ENCODE data around the gene SURF4. TPM values are rescaled to one million over a fixed set of nuclear protein-coding genes. Genes with fewer than 3 reads are reported as not detected.
"Not testable (repeated sequence)": the region's sequence is repeated elsewhere in the genome, so short reads cannot be mapped to it uniquely, and the experiment has no call there.

The SURF4 gene
- total and polyA plus RNA-seq, 2 of the 13 experiments (the other 11 are each of a cell fraction or from before 2014, with no cell fraction given) = 220 to 265 TPM

GRCh38 chr9:133334888-133335287 is 41.0 kb downstream of the SURF4 start:
- in situ Hi-C loops (cut with HindIII; ENCODE audit: extremely low pct_ligation_motif_present, low pct_unique_long_range_greater_than_20kb) = loop anchor here (5.0 kb wide), 1 partner anchor 148 kb away; no protein-coding TSS in a partner anchor
- peaks cover 18 to 45% of the 10 kb centered on the region in 2 experiments; a peak in 4 of 5 replicates for H3K36me3 ChIP-seq (replicated peaks in 1 of 2; ENCODE audit: control insufficient read depth in 1 of 2, insufficient read depth in 2 of 2, low read length in 2 of 2)

GRCh38 chr9:133334161-133334560 is 41.7 kb downstream of the SURF4 start:
- peaks cover 18 to 41% of the 10 kb centered on the region in 2 experiments; a peak in 4 of 5 replicates for H3K36me3 ChIP-seq (replicated peaks in 1 of 2; ENCODE audit: control insufficient read depth in 1 of 2, insufficient read depth in 2 of 2, low read length in 2 of 2)
- H2AFZ ChIP-seq (ENCODE audit: low read length) = no peak overlapping the region
- peaks cover 22% of the 10 kb centered on the region for H3K4me1 ChIP-seq (ENCODE audit: insufficient read depth, low read length)
- FAIRE-seq (no peak), ATAC-seq (no peak), DNase-seq (ENCODE audit: low spot score) (no peak)
- ChIA-PET POLR2A (interaction anchor here (0.7 kb wide), 1 partner anchor 1060 kb away, joined by 3 read pairs; no protein-coding TSS in a partner anchor), CTCF (ENCODE audit: low intra/inter-chr PET ratio, low total read pairs) (no interaction called here)
- BruUV-seq (replicated peaks) = no TSS peak
- H3K4me3 ChIP-seq (replicated peaks in 1 of 3; ENCODE audit: insufficient read depth in 1 of 3, low read depth in 2 of 3, low read length in 3 of 3) = peak overlapping the region in 2 of 3 experiments; percentile 82 to 91; a peak in 3 of 6 replicates
- no peak overlapping the region for H3K27ac ChIP-seq (ENCODE audit: extremely low read length, insufficient read depth, low read length)
- WGBS (ENCODE audit: low lambda C conversion rate) = 89% methylated on average over 5 of the region's 6 CpGs
- H3K79me2 ChIP-seq (ENCODE audit: insufficient read depth, low read length) = peaks cover 26% of the 10 kb centered on the region
- H3K27me3 ChIP-seq (ENCODE audit: control insufficient read depth in 1 of 2, insufficient read depth in 2 of 2, low read length in 2 of 2) = no peaks in the 10 kb centered on the region; a peak in 1 of 5 replicates
- no peaks in the 10 kb centered on the region for H3K9me3 ChIP-seq (ENCODE audit: low read length)
- intact Hi-C loops (cut with micrococcal nuclease; ENCODE audit: unreplicated experiment) (no loop called here), in situ Hi-C loops (cut with HindIII; ENCODE audit: extremely low pct_ligation_motif_present, low pct_unique_long_range_greater_than_20kb) (loop anchor here (5.0 kb wide), 1 partner anchor 147 kb away; no protein-coding TSS in a partner anchor)
- peak overlapping the region; percentile 85 for H3K4me2 ChIP-seq (ENCODE audit: low read depth, low read length)
- 0 out of 2 replicates have a peak, but pooled peaks cover 7% of the 10 kb centered on the region for H4K20me1 ChIP-seq (ENCODE audit: insufficient read depth, low read length)
- no peak overlapping the region; the same call in 1 of the 2 replicates for H3K9ac ChIP-seq (ENCODE audit: insufficient read depth, low read depth, low read length)
- TF ChIP-seq, protein P1, sequence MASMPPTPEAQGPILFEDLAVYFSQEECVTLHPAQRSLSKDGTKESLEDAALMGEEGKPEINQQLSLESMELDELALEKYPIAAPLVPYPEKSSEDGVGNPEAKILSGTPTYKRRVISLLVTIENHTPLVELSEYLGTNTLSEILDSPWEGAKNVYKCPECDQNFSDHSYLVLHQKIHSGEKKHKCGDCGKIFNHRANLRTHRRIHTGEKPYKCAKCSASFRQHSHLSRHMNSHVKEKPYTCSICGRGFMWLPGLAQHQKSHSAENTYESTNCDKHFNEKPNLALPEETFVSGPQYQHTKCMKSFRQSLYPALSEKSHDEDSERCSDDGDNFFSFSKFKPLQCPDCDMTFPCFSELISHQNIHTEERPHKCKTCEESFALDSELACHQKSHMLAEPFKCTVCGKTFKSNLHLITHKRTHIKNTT (CRISPR knock-in tag; IDR thresholded peaks at IDR 0.05) = no peak
- TF ChIP-seq PHF20 (CRISPR knock-in tag; IDR thresholded peaks at IDR 0.05) (no peak), EP300 (IDR thresholded peaks at IDR 0.05; ENCODE audit: low read depth in 2 of 2, low read length in 2 of 2) (no peak), EP300 (CRISPR knock-in tag; IDR thresholded peaks at IDR 0.05; ENCODE audit: borderline replicate concordance) (no peak), ZNF432 (CRISPR knock-in tag; IDR thresholded peaks at IDR 0.05; ENCODE audit: borderline replicate concordance) (no peak), ZNF570 (CRISPR knock-in tag; IDR thresholded peaks at IDR 0.05; ENCODE audit: borderline replicate concordance) (no peak), TSC22D2 (CRISPR knock-in tag; IDR thresholded peaks at IDR 0.05; ENCODE audit: borderline replicate concordance) (no peak), NR2F2 (IDR thresholded peaks at IDR 0.05; ENCODE audit: borderline replicate concordance, low read depth) (no peak), TCF12 (IDR thresholded peaks at IDR 0.05) (no peak), TCF12 (CRISPR knock-in tag; IDR thresholded peaks at IDR 0.05) (no peak), PRDM4 (CRISPR knock-in tag; IDR thresholded peaks at IDR 0.05; ENCODE audit: borderline replicate concordance) (no peak)
- TF ChIP-seq, protein P2, sequence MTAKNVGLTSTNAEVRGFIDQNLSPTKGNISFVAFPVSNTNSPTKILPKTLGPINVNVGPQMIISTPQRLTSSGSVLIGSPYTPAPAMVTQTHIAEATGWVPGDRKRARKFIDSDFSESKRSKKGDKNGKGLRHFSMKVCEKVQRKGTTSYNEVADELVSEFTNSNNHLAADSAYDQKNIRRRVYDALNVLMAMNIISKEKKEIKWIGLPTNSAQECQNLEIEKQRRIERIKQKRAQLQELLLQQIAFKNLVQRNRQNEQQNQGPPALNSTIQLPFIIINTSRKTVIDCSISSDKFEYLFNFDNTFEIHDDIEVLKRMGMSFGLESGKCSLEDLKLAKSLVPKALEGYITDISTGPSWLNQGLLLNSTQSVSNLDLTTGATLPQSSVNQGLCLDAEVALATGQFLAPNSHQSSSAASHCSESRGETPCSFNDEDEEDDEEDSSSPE (CRISPR knock-in tag; IDR thresholded peaks at IDR 0.05) = no peak

More at GRCh38 chr9:133334888-133335287, 41.0 kb downstream of the SURF4 start:
- intact Hi-C loops (cut with micrococcal nuclease; ENCODE audit: unreplicated experiment); H4K20me1 ChIP-seq (ENCODE audit: insufficient read depth, low read length); ATAC-seq; H3K27me3 ChIP-seq (ENCODE audit: control insufficient read depth in 1 of 2, insufficient read depth in 2 of 2, low read length in 2 of 2); FAIRE-seq; H3K9me3 ChIP-seq (ENCODE audit: low read length); H3K27ac ChIP-seq (ENCODE audit: extremely low read length, insufficient read depth, low read length); CTCF ChIA-PET (ENCODE audit: low intra/inter-chr PET ratio, low total read pairs); DNase-seq (ENCODE audit: low spot score); BruUV-seq (replicated peaks); H2AFZ ChIP-seq (ENCODE audit: low read length): not testable (repeated sequence)
- H3K79me2 ChIP-seq (ENCODE audit: insufficient read depth, low read length) = peaks cover 26% of the 10 kb centered on the region
- POLR2A ChIA-PET = interaction anchor here (1.6 kb wide), 1 partner anchor 13 kb away, joined by 7 read pairs; the partner anchor contains the start of genes MED22 and RPL7A
- 0 out of 2 replicates have a peak, but pooled peaks have one; percentile 34 for TF ChIP-seq CEBPG (CRISPR knock-in tag; IDR thresholded peaks at IDR 0.05)
- WGBS (ENCODE audit: low lambda C conversion rate) = 35% methylated on average over 11 of the region's 11 CpGs
- H3K4me2 ChIP-seq (ENCODE audit: low read depth, low read length) = peak overlapping the region; percentile 85
- peaks cover 22% of the 10 kb centered on the region for H3K4me1 ChIP-seq (ENCODE audit: insufficient read depth, low read length)
- H3K9ac ChIP-seq (ENCODE audit: insufficient read depth, low read depth, low read length) = peak overlapping the region; percentile 91
- peak overlapping the region; percentile 82 to 91 (median 84) for H3K4me3 ChIP-seq (replicated peaks in 1 of 3; ENCODE audit: insufficient read depth in 1 of 3, low read depth in 2 of 3, low read length in 3 of 3)
